Measurements from ENCODE around the gene PRPF39.
A peak's percentile ranks its signal among the peaks of the same experiment; 100 is the strongest.
"Not testable (repeated sequence)": the region's sequence is repeated elsewhere in the genome, so short reads cannot be mapped to it uniquely, and the experiment has no call there.

PRPF39 gene

DNA sequence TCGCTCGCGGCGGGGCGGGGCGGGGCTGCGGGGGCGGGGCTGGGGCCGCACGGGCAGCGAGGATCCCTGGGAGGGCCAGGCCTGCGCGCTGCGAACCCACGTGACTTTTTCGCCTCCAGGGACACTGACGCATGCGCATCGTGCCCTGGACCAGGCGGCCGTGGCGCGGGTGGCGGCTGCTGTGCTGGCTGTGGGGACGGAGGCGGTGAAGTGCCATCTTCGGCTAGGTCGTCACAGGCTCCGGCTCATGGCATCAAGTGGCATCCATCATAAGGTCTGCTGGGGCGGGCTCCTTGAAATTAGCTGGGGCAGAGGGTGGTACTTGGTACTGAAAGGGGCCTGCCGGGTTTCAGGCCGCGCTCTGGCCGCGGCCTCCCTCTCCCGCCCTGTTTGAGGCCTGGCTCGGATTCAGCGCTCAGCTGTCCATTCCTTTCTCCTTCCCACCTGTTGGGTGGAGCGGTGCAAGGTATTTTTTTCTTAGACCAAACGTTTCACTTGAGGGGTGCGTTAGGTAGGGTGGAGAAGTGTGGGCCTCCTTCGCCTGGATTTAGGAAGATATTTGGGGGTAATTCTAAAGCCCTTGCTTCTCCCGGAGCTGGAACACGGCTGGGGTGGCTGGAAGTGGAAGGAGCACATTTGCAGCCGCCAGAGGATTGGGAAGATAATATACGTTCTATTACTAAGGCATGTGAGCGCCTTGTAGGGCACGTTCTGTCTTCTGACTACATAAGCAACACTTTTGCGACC, at the start of gene PRPF39:
TSS of gene PRPF39 (plus strand) at position 141 of the 747 bp plus-strand sequence. CDS start 11,124 bp downstream, outside the sequence.
- peak; percentile 93 for DNase-seq

- DNase-seq: no peak
Observed at GRCh38 chr14:45034730-45035129, 49.2 kb upstream of the PRPF39 start.

- no peak for DNase-seq
Observed at GRCh38 chr14:45038256-45038655, 45.7 kb upstream of the PRPF39 start.

DNA sequence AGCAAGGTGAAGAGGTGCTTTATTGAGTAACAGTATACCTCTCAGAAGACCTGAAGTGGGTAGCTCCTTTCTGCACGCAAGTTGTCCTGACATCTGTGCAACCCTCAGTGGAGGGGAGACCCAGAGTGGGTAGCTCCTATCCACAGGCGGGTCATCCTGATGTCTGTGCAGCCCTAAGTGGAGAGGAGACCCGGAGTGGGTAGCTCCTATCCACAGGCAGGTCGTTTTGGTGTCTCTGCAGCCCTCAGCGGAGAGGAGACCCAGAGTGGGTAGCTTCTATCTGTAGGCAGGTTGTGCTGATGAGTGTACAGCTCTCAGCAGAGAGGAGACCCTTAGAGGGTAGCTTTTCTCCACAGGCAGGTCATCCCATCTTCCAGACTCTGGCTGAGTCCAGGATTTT, 45.1 kb upstream of the PRPF39 start:
- DNase-seq: no peak

DNA sequence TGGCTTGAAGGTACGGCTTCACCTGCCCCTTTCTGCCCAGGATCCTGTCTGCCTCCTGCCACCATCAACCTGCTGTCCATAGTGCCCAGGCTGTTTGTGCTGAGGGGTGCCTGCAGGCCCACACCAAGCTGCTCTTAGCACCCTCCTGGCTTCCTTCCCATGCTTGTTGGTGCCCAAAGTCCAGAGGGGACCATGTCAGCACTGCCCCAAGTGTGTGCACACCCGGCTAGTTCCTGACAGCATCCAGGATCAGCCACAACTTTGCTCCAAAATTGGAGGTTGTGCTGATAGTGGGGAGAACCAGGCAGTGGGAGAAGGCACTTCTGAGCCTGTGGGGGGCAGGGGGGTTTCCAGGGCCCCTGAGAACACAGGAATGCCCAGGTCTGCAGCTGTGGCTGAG, 44.5 kb upstream of the PRPF39 start:
- no peak for DNase-seq

- no peak for DNase-seq
Observed at GRCh38 chr14:45041641-45042040, 42.3 kb upstream of the PRPF39 start.

DNA sequence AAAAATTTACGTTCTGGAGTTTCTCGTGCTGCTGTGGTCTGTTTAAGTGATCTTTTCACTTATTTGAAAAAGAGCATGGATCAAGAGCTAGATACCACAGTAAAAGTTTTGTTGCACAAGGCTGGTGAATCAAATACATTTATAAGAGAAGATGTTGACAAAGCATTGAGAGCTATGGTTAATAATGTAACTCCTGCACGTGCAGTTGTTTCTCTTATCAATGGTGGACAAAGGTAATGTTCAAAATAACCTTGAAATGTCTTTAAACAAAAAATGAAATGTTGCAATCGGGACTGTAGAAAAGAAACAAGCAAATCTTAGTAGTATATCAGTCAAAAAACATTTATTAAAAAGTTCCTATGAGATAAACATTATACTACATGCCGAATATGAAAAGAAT, 39.3 kb upstream of the PRPF39 start:
- DNase-seq: no peak

GRCh38 chr14:45048385-45048784, 35.5 kb upstream of the PRPF39 start:
- no peak for DNase-seq

- DNase-seq: no peak
Observed at GRCh38 chr14:45051180-45051579, 32.7 kb upstream of the PRPF39 start.

- no peak for DNase-seq
Observed at GRCh38 chr14:45051896-45052295, 32.0 kb upstream of the PRPF39 start.

DNA sequence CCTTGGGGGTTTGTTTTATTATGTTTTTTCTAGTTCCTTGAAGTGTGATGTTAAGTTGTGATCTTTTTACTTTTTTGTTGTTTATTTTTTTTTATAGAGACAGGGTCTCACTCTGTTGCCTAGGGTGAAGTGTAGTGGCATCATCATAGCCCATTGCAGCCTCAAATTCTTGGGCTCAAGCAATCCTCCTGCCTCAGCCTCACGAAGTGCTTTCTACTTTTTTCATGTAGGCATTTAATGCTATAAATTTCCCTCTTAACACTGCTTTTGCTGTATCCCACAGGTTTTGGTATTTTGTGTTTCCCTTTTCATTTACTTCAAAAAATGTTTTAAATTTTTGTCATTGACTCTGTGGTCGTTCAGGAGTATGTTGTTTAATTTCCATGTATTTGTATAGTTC, 26.6 kb upstream of the PRPF39 start:
- DNase-seq: no peak

- DNase-seq: no peak
Observed at GRCh38 chr14:45057881-45058364, 26.0 kb upstream of the PRPF39 start.

DNA sequence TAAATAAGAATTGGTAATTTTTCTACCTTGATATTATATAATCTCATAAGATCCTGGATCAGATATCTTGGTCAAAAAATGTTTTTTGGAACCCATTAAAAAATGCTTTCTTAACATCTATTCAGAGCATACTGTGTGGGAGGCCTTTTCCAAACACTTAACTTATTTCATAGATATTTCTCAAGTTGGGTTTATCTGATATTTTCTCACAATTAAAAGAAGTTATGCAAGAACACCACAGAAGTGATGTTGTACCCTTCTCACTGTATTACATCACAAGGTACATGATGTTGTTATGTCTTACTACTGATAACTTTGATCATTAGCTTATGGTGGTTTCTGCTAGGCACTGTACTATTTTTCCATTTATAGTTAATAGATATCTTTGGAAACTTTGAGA, 23.4 kb upstream of the PRPF39 start:
- no peak for DNase-seq

GRCh38 chr14:45065540-45065939, 18.4 kb upstream of the PRPF39 start:
- no peak for DNase-seq

- DNase-seq: no peak
Observed at GRCh38 chr14:45065956-45066355, 18.0 kb upstream of the PRPF39 start.

GRCh38 chr14:45066667-45067066, 17.2 kb upstream of the PRPF39 start:
- DNase-seq: no peak

GRCh38 chr14:45068396-45068795, 15.5 kb upstream of the PRPF39 start:
- DNase-seq: no peak

- DNase-seq: no peak
Observed at GRCh38 chr14:45070215-45070614, 13.7 kb upstream of the PRPF39 start.

- no peak for DNase-seq
Observed at GRCh38 chr14:45072126-45072525, 11.8 kb upstream of the PRPF39 start.

DNA sequence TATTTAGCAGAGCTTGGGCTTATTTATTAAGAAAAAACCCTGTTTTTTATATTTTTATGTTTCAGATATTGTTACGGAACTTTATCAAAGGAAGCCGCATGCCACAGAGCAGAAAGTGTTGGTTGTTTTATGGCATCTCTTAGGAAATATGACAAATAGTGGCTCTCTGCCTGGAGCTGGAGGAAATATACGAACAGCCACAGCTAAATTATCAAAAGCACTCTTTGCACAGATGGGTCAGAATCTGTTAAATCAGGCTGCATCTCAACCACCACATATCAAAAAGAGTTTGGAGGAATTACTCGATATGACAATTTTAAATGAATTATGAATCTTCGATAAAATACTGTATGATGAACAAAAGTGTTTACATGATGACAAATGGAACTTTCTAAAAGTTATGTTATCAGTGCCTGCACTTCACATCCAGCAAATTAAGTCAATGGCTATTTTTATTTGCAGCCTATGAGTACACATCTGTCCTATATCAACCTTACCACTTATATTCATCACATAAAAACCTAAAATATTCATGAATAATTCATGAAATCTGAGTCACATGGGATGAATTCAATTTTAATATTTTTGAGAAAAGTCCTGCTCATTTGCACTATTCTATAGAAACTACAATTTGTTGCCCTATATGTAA, 10.6 kb upstream of the PRPF39 start:
- DNase-seq: no peak

DNA sequence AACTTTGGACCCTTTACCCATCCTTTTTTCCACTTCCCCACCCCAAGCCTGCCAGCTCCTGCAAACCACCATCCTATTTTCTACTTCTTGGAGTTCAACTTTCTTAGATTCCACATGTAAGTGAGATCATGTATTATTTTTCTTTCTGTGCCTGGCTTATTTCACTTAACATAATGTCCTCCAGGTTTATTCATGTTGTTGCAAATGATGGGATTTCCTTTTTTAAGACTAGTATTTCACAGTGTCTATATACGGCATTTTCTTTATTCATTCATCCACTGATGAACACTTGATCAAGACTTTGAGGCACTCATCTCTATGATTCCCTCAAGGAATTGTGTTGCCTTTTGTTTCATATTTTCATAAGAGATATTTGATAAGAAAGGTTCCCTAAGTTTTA, 5.6 kb upstream of the PRPF39 start:
- no peak for DNase-seq

GRCh38 chr14:45080416-45080968, 3.4 kb upstream of the PRPF39 start:
- DNase-seq: not testable (repeated sequence)

DNA sequence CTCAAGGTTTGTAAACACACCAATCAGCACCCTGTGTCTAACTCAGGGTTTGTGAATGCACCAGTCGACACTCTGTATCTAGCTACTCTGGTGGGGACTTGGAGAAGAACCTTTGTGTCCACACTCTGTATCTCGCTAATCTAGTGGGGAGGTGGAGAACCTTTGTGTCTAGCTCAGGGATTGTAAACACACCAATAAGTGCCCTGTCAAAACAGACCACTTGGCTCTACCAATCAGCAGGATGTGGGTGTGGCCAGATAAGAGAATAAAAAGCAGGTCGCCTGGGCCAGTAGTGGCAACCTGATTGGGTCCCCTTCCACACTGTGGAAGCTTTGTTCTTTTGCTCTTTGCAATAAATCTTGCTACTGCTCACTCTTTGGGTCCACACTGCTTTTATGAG, 2.8 kb upstream of the PRPF39 start:
- not testable (repeated sequence) for DNase-seq

DNA sequence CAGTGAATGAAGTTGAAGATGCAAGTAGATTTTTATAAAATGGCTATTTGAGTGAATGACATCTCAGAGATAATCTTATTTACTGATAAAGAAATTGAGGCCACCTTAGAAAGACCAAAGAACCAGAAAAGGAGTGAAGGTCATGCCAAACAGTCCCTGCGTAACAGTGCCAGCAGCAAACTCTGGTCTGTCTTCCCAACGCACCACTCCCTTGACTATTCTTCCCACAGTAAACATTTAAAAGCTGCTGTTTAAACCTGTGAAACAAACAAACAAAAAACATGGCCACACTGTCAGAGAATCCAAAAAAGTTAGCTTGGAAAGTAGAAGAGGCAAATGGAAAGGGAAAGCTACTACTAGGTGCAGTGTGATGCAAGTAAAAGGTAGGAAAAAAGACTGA, 1.5 kb upstream of the PRPF39 start:
- DNase-seq: no peak
